Measurements from ENCODE around the gene AFDN. TPM values are rescaled to one million over a fixed set of nuclear protein-coding genes. Genes with fewer than 3 reads are reported as not detected.

Gene AFDN
- total and polyA plus RNA-seq, 2 of the 8 experiments (the other 6 are each of a cell fraction or from before 2014, with no cell fraction given) = 53.4 to 192 TPM

GRCh38 chr6:167832497-167833395 is 6.0 kb downstream of the AFDN start:
- DNase-seq (ENCODE audit: low read depth in 1 of 2, low spot score in 2 of 2) = no peak
- no peak overlapping the region for H2BK15ac ChIP-seq (ENCODE audit: low read length)
- no peak overlapping the region for H3K18ac ChIP-seq (ENCODE audit: extremely low read depth, low read length)
- H4K20me1 ChIP-seq (replicated peaks in 1 of 2; ENCODE audit: control insufficient read depth in 1 of 2, insufficient read depth in 2 of 2, low read length in 2 of 2) = peaks cover 19 to 20% of the 10 kb centered on the region in 2 experiments
- H3K9me3 ChIP-seq (ENCODE audit: insufficient read depth in 2 of 2, low read depth in 1 of 2, low read length in 1 of 2) = no peaks in the 10 kb centered on the region
- no peak overlapping the region for H3K56ac ChIP-seq (replicated peaks; ENCODE audit: insufficient read length, low read depth, low read length)
- H2AFZ ChIP-seq (ENCODE audit: low read length) = no peak overlapping the region
- no peak overlapping the region for H3K14ac ChIP-seq (ENCODE audit: insufficient read length)
- H3K23me2 ChIP-seq (ENCODE audit: low read depth, low read length) = no peaks in the 10 kb centered on the region
- no peak overlapping the region for H2BK20ac ChIP-seq (ENCODE audit: low read length)
- 53% methylated on average over 4 of the region's 4 CpGs; no CpG with 5 or more reads in 1 of the 2 experiments for WGBS, 2 experiments (ENCODE audit: extremely low coverage in 1 of 2, insufficient coverage in 1 of 2, insufficient read length in 1 of 2, insufficient replicate concordance in 2 of 2, low coverage in 1 of 2, low lambda C conversion rate in 2 of 2, missing lambda C conversion rate in 1 of 2)
- H3K23ac ChIP-seq (ENCODE audit: insufficient read length) = no peak overlapping the region
- H3K27me3 ChIP-seq (replicated peaks in 1 of 4; ENCODE audit: control insufficient read depth in 3 of 4, extremely low read depth in 1 of 4, insufficient read depth in 3 of 4, low read length in 3 of 4) = no peaks in the 10 kb centered on the region
- no peak overlapping the region for H4K91ac ChIP-seq (replicated peaks; ENCODE audit: insufficient read length, low read length)
- no peak overlapping the region for H2BK120ac ChIP-seq (replicated peaks; ENCODE audit: low read depth, low read length)
- no peak for FAIRE-seq
- H3K4ac ChIP-seq (replicated peaks; ENCODE audit: insufficient read length, low read depth, low read length) = no peak overlapping the region
- no peak overlapping the region for H2BK5ac ChIP-seq (ENCODE audit: low read depth, low read length)
- peaks cover 0 to 11% (median 3%) of the 10 kb centered on the region in 4 experiments; a peak in 2 of 7 replicates for H3K4me1 ChIP-seq (replicated peaks in 1 of 4; ENCODE audit: control insufficient read depth in 3 of 4, insufficient read depth in 4 of 4, low read length in 3 of 4)
- no peak overlapping the region for H4K8ac ChIP-seq (ENCODE audit: extremely low read depth, insufficient read depth, low read length)
- no peak overlapping the region for H3K9ac ChIP-seq (replicated peaks in 1 of 4; ENCODE audit: extremely low read depth in 1 of 4, low read depth in 3 of 4, low read length in 3 of 4)
- H3K36me3 ChIP-seq (ENCODE audit: control insufficient read depth in 2 of 4, insufficient read depth in 4 of 4, low read length in 3 of 4) = no peaks in the 10 kb centered on the region
- no peak overlapping the region for H4K5ac ChIP-seq (ENCODE audit: insufficient read length, low read depth, low read length)
- 0 out of 2 replicates have a peak overlapping the region, but pooled peaks have one; percentile 23 for H3K27ac ChIP-seq (ENCODE audit: low read depth, low read length)
- peak overlapping the region; percentile 9 to 19; a peak in 2 of 4 replicates for H3K4me2 ChIP-seq (ENCODE audit: insufficient read depth in 1 of 2, low read depth in 2 of 2, low read length in 2 of 2)
- ChIA-PET POLR2A (ENCODE audit: partially characterized antibody) (interaction anchor here (1.0 kb wide), 1 partner anchor 12 kb away, joined by 3 read pairs; no protein-coding TSS in a partner anchor), CTCF (ENCODE audit: partially characterized antibody) (interaction anchor here (0.5 to 0.6 kb wide), 2 partner anchors 25 to 44 kb away, joined by 3 read pairs; no protein-coding TSS in a partner anchor)
- no peak overlapping the region for H3K4me3 ChIP-seq (ENCODE audit: extremely low read depth in 1 of 4, insufficient read depth in 2 of 4, low read depth in 3 of 4, low read length in 4 of 4)
- H3K79me1 ChIP-seq (ENCODE audit: low read depth, low read length) = no peaks in the 10 kb centered on the region; the same call in 1 of the 2 replicates
- no peak overlapping the region for H2BK12ac ChIP-seq (ENCODE audit: low read depth, low read length)
- no peak overlapping the region for H2AK5ac ChIP-seq (ENCODE audit: low read depth, low read length)
- peaks cover 25 to 100% of the 10 kb centered on the region in 2 experiments for H3K79me2 ChIP-seq (ENCODE audit: control insufficient read depth in 1 of 2, insufficient read depth in 2 of 2, low read length in 2 of 2)
- TF ChIP-seq GTF2F1 (IDR thresholded peaks at IDR 0.05; ENCODE audit: borderline replicate concordance, low read depth, low read length) (no peak), POLR2A (IDR thresholded peaks at IDR 0.05; ENCODE audit: control extremely low read depth in 1 of 2, low read depth in 2 of 2, low read length in 2 of 2) (no peak), BCL11A (IDR thresholded peaks at IDR 0.05; ENCODE audit: low read depth in 2 of 2, low read length in 2 of 2) (no peak), KDM5A (IDR thresholded peaks at IDR 0.05; ENCODE audit: low read length) (no peak)

All from H1 (cell line).